GM12891 (cell line): ENCODE results near the gene LATS2.

Experiments used
- POLR2A ChIP-seq: IDR thresholded peaks from 2 replicates; pipeline ENCODE4 v1.6.1; 2011; ENCODE audit warnings: low read depth, low read length, control low read depth
- POLR2AphosphoS5 ChIP-seq: IDR thresholded peaks from 2 replicates; pipeline ENCODE4 v1.6.1; 2011; ENCODE audit warnings: low read depth, low read length, control low read depth

- no peak for TF ChIP-seq POLR2A
- TF ChIP-seq POLR2AphosphoS5, result no peak
Measured at GRCh38 chr13:21075011-21075378, 13.6 kb upstream of the LATS2 start.
